Suprapubic skin (tissue), 4 donors: Measurements from ENCODE around the gene EEF1AKMT4. TPM values are rescaled to one million over a fixed set of nuclear protein-coding genes. Genes with fewer than 3 reads are reported as not detected.

Experiments used
- DNase-seq, 2 donors: peaks; one replicate each; pipeline ENCODE4 v3.0.0-alpha.2; 2019; ENCODE audit warnings: low spot score in 2 of 2
- H3K27ac ChIP-seq: fragments of 200-600 bp; sonication (generic); one replicate; pipeline ENCODE4 v1.5.1; 2019
- H3K27me3 ChIP-seq: fragments of 200-600 bp; sonication (generic); one replicate; pipeline ENCODE4 v1.5.1; 2019
- H3K36me3 ChIP-seq: fragments of 200-600 bp; sonication (generic); one replicate; pipeline ENCODE4 v1.5.1; 2019
- H3K4me1 ChIP-seq: fragments of 200-600 bp; sonication (generic); one replicate; pipeline ENCODE4 v1.5.1; 2019
- H3K4me3 ChIP-seq: fragments of 200-600 bp; sonication (generic); one replicate; pipeline ENCODE4 v1.5.1; 2019; ENCODE audit warnings: mild to moderate bottlenecking
- H3K9me3 ChIP-seq: fragments of 200-600 bp; sonication (generic); one replicate; pipeline ENCODE4 v1.5.1; 2019
- EP300 ChIP-seq: sonication (generic); formaldehyde crosslinking; IDR thresholded peaks from one replicate; pipeline ENCODE4 v1.6.1; 2017; ENCODE audit warnings: antibody characterized with exemption
- POLR2A ChIP-seq, 2 donors: fragments of 450-650 bp; IDR thresholded peaks; one replicate each; pipeline ENCODE4 v1.6.1; 2017; ENCODE audit warnings: antibody characterized with exemption in 2 of 2, mild to moderate bottlenecking in 2 of 2, moderate library complexity in 2 of 2
- POLR2AphosphoS5 ChIP-seq, 3 donors: sonication (generic); formaldehyde crosslinking; IDR thresholded peaks; one replicate each; pipeline ENCODE4 v1.6.1; 2017; ENCODE audit warnings: antibody characterized with exemption in 3 of 3
- WGBS: methylation state at CpG from one replicate; pipeline ENCODE4 v1.1.5; 2018; 5-methylcytosine and 5-hydroxymethylcytosine counted together
- total RNA-seq, 4 donors: library from RNA; depleted of rRNA; stranded (reverse); fragments of >200 nt; gene quantifications; one replicate each; pipeline ENCODE4 v1.1.0, GENCODE V29; 2016
- TF ChIP-seq, protein P1 (sequence below), 2 donors: fragments of 200-600 bp in 1 of 2; fragments of 450-650 bp in 1 of 2; sonication (generic) in 1 of 2; IDR thresholded peaks; one replicate each; pipeline ENCODE4 v1.5.1; 2016 to 2019; ENCODE audit warnings: antibody characterized with exemption in 2 of 2, mild to moderate bottlenecking in 1 of 2, moderate library complexity in 1 of 2

Gene EEF1AKMT4
- total RNA-seq: 10 to 100 TPM in 2 of 4 donors, 1 to 10 TPM in 2; 4.3 to 11.8 (median 10.0) TPM

- peak within 1 kb of the TSS; percentile 87 for H3K27ac ChIP-seq
- TF ChIP-seq, protein P1, sequence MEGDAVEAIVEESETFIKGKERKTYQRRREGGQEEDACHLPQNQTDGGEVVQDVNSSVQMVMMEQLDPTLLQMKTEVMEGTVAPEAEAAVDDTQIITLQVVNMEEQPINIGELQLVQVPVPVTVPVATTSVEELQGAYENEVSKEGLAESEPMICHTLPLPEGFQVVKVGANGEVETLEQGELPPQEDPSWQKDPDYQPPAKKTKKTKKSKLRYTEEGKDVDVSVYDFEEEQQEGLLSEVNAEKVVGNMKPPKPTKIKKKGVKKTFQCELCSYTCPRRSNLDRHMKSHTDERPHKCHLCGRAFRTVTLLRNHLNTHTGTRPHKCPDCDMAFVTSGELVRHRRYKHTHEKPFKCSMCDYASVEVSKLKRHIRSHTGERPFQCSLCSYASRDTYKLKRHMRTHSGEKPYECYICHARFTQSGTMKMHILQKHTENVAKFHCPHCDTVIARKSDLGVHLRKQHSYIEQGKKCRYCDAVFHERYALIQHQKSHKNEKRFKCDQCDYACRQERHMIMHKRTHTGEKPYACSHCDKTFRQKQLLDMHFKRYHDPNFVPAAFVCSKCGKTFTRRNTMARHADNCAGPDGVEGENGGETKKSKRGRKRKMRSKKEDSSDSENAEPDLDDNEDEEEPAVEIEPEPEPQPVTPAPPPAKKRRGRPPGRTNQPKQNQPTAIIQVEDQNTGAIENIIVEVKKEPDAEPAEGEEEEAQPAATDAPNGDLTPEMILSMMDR (IDR thresholded peaks at IDR 0.05): peak; percentile 29 to 59
- peak in 2 of 3 donors; percentile 73 for TF ChIP-seq POLR2AphosphoS5 (IDR thresholded peaks at IDR 0.05)
- no peak for TF ChIP-seq EP300
- 1% methylated on average over 13 of the region's 54 CpGs for WGBS
Observed at GRCh38 chr3:184249412-184250166, at the start of gene EEF1AKMT4. Gene EEF1AKMT4, plus strand, starts transcription at chr3:184249672. Its CDS starts 23 bp downstream, at chr3:184249695.

GRCh38 chr3:184200825-184201224 lies 48.6 kb upstream of the EEF1AKMT4 start:
- Histone ChIP-seq H3K9me3 (no peaks in the 10 kb centered on the region), H3K27me3 (peaks cover 4% of the 10 kb centered on the region), H3K27ac (no peak overlapping the region), H3K36me3 (no peaks in the 10 kb centered on the region), H3K4me1 (no peaks in the 10 kb centered on the region), H3K4me3 (no peak overlapping the region)
- TF ChIP-seq, protein P1 (IDR thresholded peaks at IDR 0.05): no peak
- no peak for TF ChIP-seq POLR2AphosphoS5 (IDR thresholded peaks at IDR 0.05)
- TF ChIP-seq EP300: no peak
- no peak for TF ChIP-seq POLR2A (IDR thresholded peaks at IDR 0.05)
- no peak for DNase-seq

More at GRCh38 chr3:184249412-184250166, at the start of gene EEF1AKMT4:
- Histone ChIP-seq H3K4me3 (peak within 1 kb of the TSS; percentile 74), H3K27me3 (no peaks in the 10 kb centered on the region), H3K36me3 (peaks cover 12% of the 10 kb centered on the region), H3K4me1 (peaks cover 21% of the 10 kb centered on the region), H3K9me3 (no peaks in the 10 kb centered on the region)
- peak; percentile 97 to 98 for DNase-seq

DNA sequence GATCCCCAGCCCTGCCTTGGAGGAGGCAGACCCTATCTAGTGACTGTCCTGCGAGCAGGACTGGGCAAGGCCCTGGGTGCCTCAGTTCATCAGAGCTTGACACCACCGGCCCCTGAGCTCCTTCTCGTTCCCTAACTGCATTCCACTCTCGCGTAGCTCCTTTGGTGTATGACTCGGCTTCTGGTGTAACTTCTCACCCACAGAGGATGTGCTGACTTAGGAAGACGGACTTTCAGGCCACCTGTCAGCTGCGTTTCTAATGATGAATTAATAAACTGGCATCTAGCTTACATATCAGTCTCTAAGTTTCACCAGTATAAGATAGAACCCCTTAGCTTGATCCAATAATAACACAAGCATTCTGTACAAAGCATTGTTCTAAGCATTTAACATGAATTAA lies 45.9 kb upstream of the EEF1AKMT4 start:
- WGBS: 79% methylated on average over 8 of the region's 8 CpGs
- DNase-seq: no peak
- H3K4me3 ChIP-seq: no peak overlapping the region
- no peaks in the 10 kb centered on the region for H3K9me3 ChIP-seq
- no peak for TF ChIP-seq EP300
- no peak for TF ChIP-seq POLR2AphosphoS5 (IDR thresholded peaks at IDR 0.05)
- TF ChIP-seq, protein P1 (IDR thresholded peaks at IDR 0.05): no peak
- no peak for TF ChIP-seq POLR2A (IDR thresholded peaks at IDR 0.05)
- no peaks in the 10 kb centered on the region for H3K4me1 ChIP-seq
- peaks cover 15% of the 10 kb centered on the region for H3K27me3 ChIP-seq
- no peak overlapping the region for H3K27ac ChIP-seq
- H3K36me3 ChIP-seq: no peaks in the 10 kb centered on the region

- no peaks in the 10 kb centered on the region for H3K36me3 ChIP-seq
- TF ChIP-seq EP300 (no peak), POLR2AphosphoS5 (IDR thresholded peaks at IDR 0.05) (no peak), POLR2A (IDR thresholded peaks at IDR 0.05) (no peak)
- TF ChIP-seq, protein P1 (IDR thresholded peaks at IDR 0.05): no peak
- H3K27ac ChIP-seq: no peak overlapping the region
- 52% methylated on average over 11 of the region's 11 CpGs for WGBS
- H3K27me3 ChIP-seq: peaks cover 15% of the 10 kb centered on the region
- DNase-seq: no peak
- H3K9me3 ChIP-seq: no peaks in the 10 kb centered on the region
- no peaks in the 10 kb centered on the region for H3K4me1 ChIP-seq
- H3K4me3 ChIP-seq: no peak overlapping the region
Observed at GRCh38 chr3:184209146-184209923, 40.1 kb upstream of the EEF1AKMT4 start.

DNA sequence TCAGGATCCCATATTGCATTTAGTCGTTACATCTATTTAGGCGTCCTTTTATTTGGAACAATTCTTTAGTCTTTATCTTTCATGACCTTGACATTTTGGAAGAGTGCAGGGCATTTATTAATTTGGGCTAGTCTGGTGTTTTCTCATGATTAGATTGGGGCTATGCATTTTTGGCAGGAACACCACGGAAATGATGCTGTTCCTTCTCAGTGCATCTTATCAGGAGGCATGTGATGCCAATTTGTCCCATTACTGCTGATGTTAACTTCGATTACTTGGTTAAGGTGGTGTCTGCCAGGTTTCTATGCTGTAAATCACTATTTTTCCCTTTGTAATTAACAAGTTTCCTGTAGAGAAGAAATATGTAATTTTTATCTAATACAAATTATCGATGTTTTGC lies 38.2 kb upstream of the EEF1AKMT4 start:
- Histone ChIP-seq H3K9me3 (no peaks in the 10 kb centered on the region), H3K36me3 (no peaks in the 10 kb centered on the region), H3K4me1 (no peaks in the 10 kb centered on the region), H3K4me3 (no peak overlapping the region), H3K27me3 (peaks cover 9% of the 10 kb centered on the region), H3K27ac (no peak overlapping the region)
- WGBS: 70% methylated on average over 5 of the region's 5 CpGs
- TF ChIP-seq EP300: no peak
- TF ChIP-seq, protein P1 (IDR thresholded peaks at IDR 0.05): no peak
- TF ChIP-seq POLR2AphosphoS5 (IDR thresholded peaks at IDR 0.05): no peak
- no peak for TF ChIP-seq POLR2A (IDR thresholded peaks at IDR 0.05)
- no peak for DNase-seq
